GM12878 (cell line): Measurements from ENCODE around the gene TBC1D23. TPM values are rescaled to one million over a fixed set of nuclear protein-coding genes. Genes with fewer than 3 reads are reported as not detected.

Source experiments
- ATAC-seq: fragments of 200-7000 bp; cut with Tn5 transposase; 3 replicates; pipeline ENCODE4 v1.9.1; 2020; ENCODE audit warnings: mild to moderate bottlenecking, moderate library complexity
- BruUV-seq: library from RNA; stranded (reverse); fragments of 400-500 nt; replicated peaks from 2 replicates; lab custom pipeline; 2021; lab: Mats Ljungman, UMichigan
- CTCF ChIA-PET: fragments of 300-600 bp; sonication (Branson Sonifier 250); formaldehyde crosslinking; extraction: SDS; loops from one replicate; lab custom pipeline; 2021; ENCODE audit warnings: inconsistent platforms; lab: Yijun Ruan, JAX
- POLR2A ChIA-PET: fragments of 350-600 bp; formaldehyde crosslinking; extraction: SDS; loops from one replicate; lab custom pipeline; 2021; ENCODE audit warnings: inconsistent platforms; lab: Charles Lee
- RAD21 ChIA-PET: fragments of 300-600 bp; sonication (Branson Sonifier 250); formaldehyde crosslinking; loops from one replicate; lab custom pipeline; 2023; ENCODE audit warnings: antibody characterized with exemption; ENCODE audit not compliant: unreplicated experiment; lab: Charles Lee
- SMC1A ChIA-PET: fragments of 300-600 bp; sonication (Branson Sonifier 250); formaldehyde crosslinking; loops from one replicate; lab custom pipeline; 2023; ENCODE audit not compliant: unreplicated experiment, uncharacterized antibody; lab: Charles Lee
- DNase-seq: peaks from one replicate; pipeline ENCODE4 v3.0.0-alpha.2; 2011; ENCODE audit warnings: low read depth, low spot score
- FAIRE-seq: peaks from 3 replicates; lab custom pipeline; 2011; peaks lifted over from hg19 to GRCh38; lab: Jason Lieb, UNC
- H2AFZ ChIP-seq: 2 replicates; pipeline ENCODE4 v1.6.0; 2011; ENCODE audit warnings: low read depth, low read length, control low read depth; ENCODE audit not compliant: control insufficient read depth
- H3K27ac ChIP-seq: 2 replicates; pipeline ENCODE4 v1.5.1; 2011; ENCODE audit warnings: control low read depth; ENCODE audit not compliant: control insufficient read depth, insufficient read depth
- H3K27me3 ChIP-seq, 2 experiments: replicated peaks in 1 of 2; 2 replicates each; pipeline versions ENCODE4 v1.6.0 to v1.6.1; 2011; ENCODE audit warnings: low read length in 1 of 2; ENCODE audit not compliant: control insufficient read depth in 2 of 2, insufficient read depth in 2 of 2
- H3K36me3 ChIP-seq, 2 experiments: 2 replicates each; pipeline ENCODE4 v1.5.1; 2011; ENCODE audit warnings: low read length in 1 of 2; ENCODE audit not compliant: control insufficient read depth in 2 of 2, insufficient read depth in 2 of 2
- H3K4me1 ChIP-seq: 2 replicates; pipeline ENCODE4 v1.6.1; 2011; ENCODE audit warnings: mild to moderate bottlenecking, low read length, moderate library complexity, mixed read lengths; ENCODE audit not compliant: control insufficient read depth, insufficient read depth
- H3K4me2 ChIP-seq: 2 replicates; pipeline ENCODE4 v1.6.0; 2011; ENCODE audit warnings: control low read depth; ENCODE audit not compliant: control insufficient read depth, insufficient read depth
- H3K4me3 ChIP-seq: fragments of 200-600 bp; sonication (generic); 2 replicates; pipeline ENCODE4 v1.5.1; 2016
- H3K79me2 ChIP-seq: 2 replicates; pipeline ENCODE4 v1.6.0; 2011; ENCODE audit warnings: low read length; ENCODE audit not compliant: control insufficient read depth, insufficient read depth
- H3K9ac ChIP-seq: 2 replicates; pipeline ENCODE4 v1.8.0; 2011; ENCODE audit warnings: low read length, control low read depth, mixed read lengths; ENCODE audit not compliant: control insufficient read depth, insufficient read depth
- H3K9me3 ChIP-seq: replicated peaks from 3 replicates; pipeline ENCODE4 v1.5.1; 2011; ENCODE audit warnings: mild to moderate bottlenecking, low read length; ENCODE audit not compliant: control insufficient read depth, insufficient read depth
- H4K20me1 ChIP-seq: 2 replicates; pipeline ENCODE4 v1.6.0; 2011; ENCODE audit not compliant: control insufficient read depth, insufficient read depth
- ETV6 ChIP-seq, 2 experiments: fragments of 450-650 bp in 1 of 2; IDR thresholded peaks in 1 of 2; conservative IDR thresholded peaks in 1 of 2; 2 replicates each; pipeline ENCODE4 v1.6.1; 2014; ENCODE audit warnings: antibody characterized with exemption in 1 of 2, borderline replicate concordance in 1 of 2, low read depth in 1 of 2, mild to moderate bottlenecking in 1 of 2, moderate library complexity in 1 of 2
- MAX ChIP-seq: IDR thresholded peaks from 2 replicates; pipeline ENCODE4 v1.6.1; 2012; ENCODE audit warnings: low read depth, low read length, improper control_type of control experiment
- ZBTB4 ChIP-seq: fragments of 450-650 bp; formaldehyde crosslinking; IDR thresholded peaks from 2 replicates; pipeline ENCODE4 v1.4.0; 2022; ENCODE audit warnings: mild to moderate bottlenecking, moderate library complexity
- ZNF217 ChIP-seq: fragments of 450-650 bp; IDR thresholded peaks from 2 replicates; pipeline ENCODE4 v1.6.1; 2017; ENCODE audit warnings: antibody characterized with exemption, mild to moderate bottlenecking
- WGBS: methylation state at CpG from one replicate; pipeline ENCODE4 v1.1.6; 2016; ENCODE audit warnings: low lambda C conversion rate; ENCODE audit not compliant: insufficient replicate concordance, insufficient coverage; ENCODE audit errors: missing lambda C conversion rate; 5-methylcytosine and 5-hydroxymethylcytosine counted together
- in situ Hi-C: fragments of 300-500 bp; cut with MboI; formaldehyde crosslinking; loops from 9 replicates; pipeline ENCODE4 v1.14.3; 2018; ENCODE audit warnings: mixed read lengths
- intact Hi-C: fragments of 100-400 bp; cut with micrococcal nuclease; formaldehyde crosslinking; loops from one replicate; pipeline ENCODE4 v1.14.2; 2022; ENCODE audit not compliant: unreplicated experiment
- polyA plus RNA-seq, 11 experiments: library from polyadenylated mRNA; depleted of rRNA in 4 of 11; unstranded in 6 of 11; stranded (reverse) in 5 of 11; fragments of >200 nt; fragmentation: Nextera tagmentation in 4 of 11; fragmentation: Illumina TruSeq in 1 of 11; extraction: Ambion mirVana in 4 of 11; extraction: Trizol in 1 of 11; gene quantifications; 1 replicate in 1 of 11; 2 replicates in 10 of 11; pipeline versions ENCODE4 v1.2.1 to v1.2.3, GENCODE V29; 2011 to 2016; ENCODE audit warnings: inconsistent platforms in 2 of 11, missing spikeins in 2 of 11, low read depth in 1 of 11
- total RNA-seq, 4 experiments: library from RNA; depleted of rRNA in 3 of 4; stranded (reverse); fragments of >200 nt in 3 of 4; fragmentation: Illumina TruSeq in 1 of 4; extraction: Trizol in 1 of 4; gene quantifications; 2 replicates each; pipeline versions ENCODE4 v1.2.1 to v1.2.3, GENCODE V29; 2013 to 2021

Gene TBC1D23
- total and polyA plus RNA-seq, 10 of the 15 experiments (the other 5 are each of a cell fraction or from before 2014, with no cell fraction given): 8.2 to 23.2 (median 16.6) TPM

GRCh38 chr3:100238599-100238998 is 22.2 kb upstream of the TBC1D23 start:
- no peaks in the 10 kb centered on the region for H3K4me1 ChIP-seq
- no peak overlapping the region for H3K27ac ChIP-seq
- TF ChIP-seq ZBTB4 (CRISPR knock-in tag): no peak
- TF ChIP-seq MAX: no peak
- TF ChIP-seq ZNF217: no peak
- no peak for TF ChIP-seq ETV6 (conservative IDR thresholded peaks at IDR 0.05 in 1 of 2, IDR thresholded peaks at IDR 0.05 in 1 of 2; ENCODE audit: borderline replicate concordance in 1 of 2, low read depth in 1 of 2)
- TF ChIP-seq, all 136 proteins: peak for 0
- ChIA-PET RAD21 (no interaction called here), SMC1A (interaction anchor here (0.6 to 1.3 kb wide), 2 partner anchors 15 to 407 kb away, joined by 4 read pairs; no protein-coding TSS in a partner anchor), POLR2A (interaction anchor here (0.6 kb wide), 1 partner anchor 48 kb away, joined by 4 read pairs; no protein-coding TSS in a partner anchor), CTCF (no interaction called here)
- H3K9ac ChIP-seq: no peak overlapping the region
- 100% methylated on average over 1 of the region's 1 CpG for WGBS
- ATAC-seq (no peak), DNase-seq (no peak), FAIRE-seq (no peak)
- H3K9me3 ChIP-seq: peaks cover 4% of the 10 kb centered on the region; the same call in 2 of the 3 replicates
- H2AFZ ChIP-seq: no peak overlapping the region
- H3K36me3 ChIP-seq: no peaks in the 10 kb centered on the region
- in situ Hi-C loops: no loop called here
- intact Hi-C loops: no loop called here
- H3K27me3 ChIP-seq: no peaks in the 10 kb centered on the region
- no TSS peak for BruUV-seq
- no peak overlapping the region for H3K4me2 ChIP-seq
- no peak overlapping the region for H3K4me3 ChIP-seq
- H3K79me2 ChIP-seq: no peaks in the 10 kb centered on the region
- no peaks in the 10 kb centered on the region for H4K20me1 ChIP-seq
